ENCODE results near the gene THNSL1.

DNA sequence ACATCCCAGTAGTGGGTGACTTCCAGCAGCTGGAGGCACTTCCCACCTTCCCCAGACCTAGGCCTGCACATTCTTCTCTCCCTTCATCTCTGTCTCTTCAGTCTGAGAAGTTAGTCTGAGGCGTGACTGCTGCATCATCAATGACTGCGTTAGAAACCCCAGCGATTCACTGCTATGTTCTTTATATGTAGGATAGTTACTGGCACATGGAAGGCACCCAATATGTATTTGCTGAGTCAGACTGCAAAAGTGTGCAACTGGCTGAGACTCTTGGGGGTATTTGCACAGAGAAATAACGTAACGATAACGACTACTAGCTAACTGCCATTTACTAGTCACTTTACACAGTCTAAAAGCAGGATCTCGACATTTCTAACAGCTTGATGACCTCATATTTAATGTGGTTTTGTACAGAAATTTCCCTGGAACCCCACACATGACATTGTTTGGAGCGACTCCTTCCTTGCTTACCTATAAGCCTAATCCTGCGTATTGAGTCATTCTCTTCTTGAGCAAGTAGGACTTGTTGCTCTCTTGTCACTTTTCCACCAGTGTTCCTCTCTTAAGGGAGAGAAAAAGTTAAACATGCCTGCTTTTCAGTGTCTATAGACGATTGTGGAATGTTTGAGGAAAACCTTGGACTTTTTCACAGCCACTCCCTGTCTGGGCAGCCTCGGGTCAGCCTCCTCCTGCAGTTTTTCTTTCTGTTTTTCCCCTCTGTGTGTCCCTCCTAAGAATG lies 45.5 kb downstream of the THNSL1 start:
- no peak for TF ChIP-seq ZNF416 (tag by site-specific recombination; IDR thresholded peaks at IDR 0.05)
- TF ChIP-seq, protein P1, sequence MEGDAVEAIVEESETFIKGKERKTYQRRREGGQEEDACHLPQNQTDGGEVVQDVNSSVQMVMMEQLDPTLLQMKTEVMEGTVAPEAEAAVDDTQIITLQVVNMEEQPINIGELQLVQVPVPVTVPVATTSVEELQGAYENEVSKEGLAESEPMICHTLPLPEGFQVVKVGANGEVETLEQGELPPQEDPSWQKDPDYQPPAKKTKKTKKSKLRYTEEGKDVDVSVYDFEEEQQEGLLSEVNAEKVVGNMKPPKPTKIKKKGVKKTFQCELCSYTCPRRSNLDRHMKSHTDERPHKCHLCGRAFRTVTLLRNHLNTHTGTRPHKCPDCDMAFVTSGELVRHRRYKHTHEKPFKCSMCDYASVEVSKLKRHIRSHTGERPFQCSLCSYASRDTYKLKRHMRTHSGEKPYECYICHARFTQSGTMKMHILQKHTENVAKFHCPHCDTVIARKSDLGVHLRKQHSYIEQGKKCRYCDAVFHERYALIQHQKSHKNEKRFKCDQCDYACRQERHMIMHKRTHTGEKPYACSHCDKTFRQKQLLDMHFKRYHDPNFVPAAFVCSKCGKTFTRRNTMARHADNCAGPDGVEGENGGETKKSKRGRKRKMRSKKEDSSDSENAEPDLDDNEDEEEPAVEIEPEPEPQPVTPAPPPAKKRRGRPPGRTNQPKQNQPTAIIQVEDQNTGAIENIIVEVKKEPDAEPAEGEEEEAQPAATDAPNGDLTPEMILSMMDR (tag by site-specific recombination; IDR thresholded peaks at IDR 0.05): no peak
- no peak for TF ChIP-seq ZNF174 (tag by site-specific recombination; IDR thresholded peaks at IDR 0.05)
- TF ChIP-seq, protein P2, sequence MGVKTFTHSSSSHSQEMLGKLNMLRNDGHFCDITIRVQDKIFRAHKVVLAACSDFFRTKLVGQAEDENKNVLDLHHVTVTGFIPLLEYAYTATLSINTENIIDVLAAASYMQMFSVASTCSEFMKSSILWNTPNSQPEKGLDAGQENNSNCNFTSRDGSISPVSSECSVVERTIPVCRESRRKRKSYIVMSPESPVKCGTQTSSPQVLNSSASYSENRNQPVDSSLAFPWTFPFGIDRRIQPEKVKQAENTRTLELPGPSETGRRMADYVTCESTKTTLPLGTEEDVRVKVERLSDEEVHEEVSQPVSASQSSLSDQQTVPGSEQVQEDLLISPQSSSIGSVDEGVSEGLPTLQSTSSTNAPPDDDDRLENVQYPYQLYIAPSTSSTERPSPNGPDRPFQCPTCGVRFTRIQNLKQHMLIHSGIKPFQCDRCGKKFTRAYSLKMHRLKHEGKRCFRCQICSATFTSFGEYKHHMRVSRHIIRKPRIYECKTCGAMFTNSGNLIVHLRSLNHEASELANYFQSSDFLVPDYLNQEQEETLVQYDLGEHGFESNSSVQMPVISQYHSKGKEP (tag by site-specific recombination; IDR thresholded peaks at IDR 0.05): no peak
